Activated CD4-positive, alpha-beta T cell treated with anti-CD3 and anti-CD28 coated beads for 4 hours (primary cell): ENCODE results near the gene PLEKHA6.

Experiments used
- DNase-seq, 2 donors: peaks; one replicate each; pipeline ENCODE4 v3.0.0-alpha.2; 2020

Gene PLEKHA6

DNA sequence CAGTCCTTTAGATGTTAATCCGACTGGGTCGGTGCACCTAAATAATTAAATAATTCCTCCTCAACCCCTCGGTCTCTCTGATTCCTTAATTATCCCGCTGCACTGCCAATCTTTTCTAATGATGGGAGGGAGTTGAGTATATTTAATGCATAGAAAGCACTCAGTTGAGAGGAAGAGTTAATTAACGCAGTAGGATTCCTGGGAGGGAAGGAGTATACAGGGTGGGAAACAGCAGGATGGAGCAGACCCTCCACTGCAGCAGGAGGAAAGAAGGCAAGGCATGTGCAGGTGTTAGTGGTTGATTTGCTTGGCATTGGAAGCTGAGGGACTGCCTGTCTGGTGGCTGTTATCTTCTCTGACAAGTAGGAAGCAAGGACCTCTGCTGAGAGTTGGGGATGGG lies 183.7 kb downstream of the PLEKHA6 start:
- no peak for DNase-seq

DNA sequence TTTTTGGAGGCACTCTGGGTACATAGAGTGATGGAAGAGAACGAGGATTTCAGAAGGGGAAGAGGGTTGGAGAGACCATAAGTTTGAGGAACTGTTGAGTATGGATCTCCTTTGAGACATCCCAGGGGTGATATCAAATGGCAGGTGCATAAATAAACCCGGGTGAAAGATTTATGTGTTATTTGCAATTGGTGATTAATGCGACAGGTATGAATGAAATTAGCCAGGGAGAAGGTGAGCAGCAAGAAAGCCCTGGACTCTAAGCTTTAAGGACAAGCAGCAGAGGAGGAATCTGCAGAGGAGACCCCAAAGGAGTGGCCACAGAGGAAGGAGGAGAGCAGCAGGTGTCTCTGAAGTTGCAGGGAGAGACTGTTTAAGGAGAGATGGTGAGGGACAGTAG lies 184.8 kb downstream of the PLEKHA6 start:
- no peak for DNase-seq

- DNase-seq, result no peak
Measured at GRCh38 chr1:204172404-204173029, 187.2 kb downstream of the PLEKHA6 start.

DNA sequence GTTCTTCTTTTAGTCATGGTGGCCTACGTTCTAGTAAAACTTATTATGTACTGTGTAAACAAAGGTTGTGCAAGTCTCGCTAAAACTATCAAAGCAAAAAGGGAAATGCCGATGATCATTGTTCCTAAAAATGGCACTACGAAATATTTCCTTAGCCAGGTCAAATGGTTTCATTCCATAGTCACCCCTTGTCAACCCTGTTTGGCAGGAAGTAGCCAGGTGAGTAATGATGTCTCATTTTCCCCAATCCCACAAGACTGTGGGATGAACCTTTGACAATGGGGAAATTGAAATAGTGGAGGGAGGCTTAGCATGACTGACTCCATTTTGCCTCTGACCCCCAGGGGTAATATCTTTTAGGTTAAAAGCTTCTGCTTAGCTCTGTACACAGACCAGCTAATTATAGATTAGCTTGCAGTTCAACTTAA lies 188.0 kb downstream of the PLEKHA6 start:
- DNase-seq, result no peak

- no peak for DNase-seq
Measured at GRCh38 chr1:204170494-204171155, 189.1 kb downstream of the PLEKHA6 start.

DNA sequence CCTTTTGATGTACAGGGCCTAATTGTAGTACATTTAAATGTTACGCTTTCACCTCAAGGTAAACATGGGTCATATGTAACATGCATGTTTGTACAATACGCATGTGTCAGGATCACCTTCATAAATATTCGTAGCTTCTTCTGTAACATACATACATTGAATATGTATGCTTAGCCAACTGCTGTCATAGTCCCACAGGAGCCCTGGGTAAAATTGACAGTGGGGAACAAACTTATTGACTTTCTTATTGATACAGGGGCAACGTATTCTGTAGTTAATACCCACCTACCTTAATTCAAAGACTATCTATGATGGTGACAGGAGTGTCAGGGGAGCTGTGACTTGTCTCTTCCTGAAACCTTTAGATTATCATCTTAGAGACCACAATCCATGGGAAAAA lies 189.9 kb downstream of the PLEKHA6 start:
- no peak for DNase-seq
